Stimulated activated CD4-positive, alpha-beta T cell treated with anti-CD3 and anti-CD28 coated beads, Interleukin-12 subunit alpha, Interleukin-12 subunit beta, amount 100 ng/mL, for 48 hours (primary cell): ENCODE data around the gene DNMBP.
A peak's percentile ranks its signal among the peaks of the same experiment; 100 is the strongest.

Experiments used
- DNase-seq, 3 donors: peaks; one replicate each; pipeline ENCODE4 v3.0.0-alpha.2; 2020; ENCODE audit warnings: low read depth in 2 of 3, low spot score in 1 of 3

Gene DNMBP, protein sequence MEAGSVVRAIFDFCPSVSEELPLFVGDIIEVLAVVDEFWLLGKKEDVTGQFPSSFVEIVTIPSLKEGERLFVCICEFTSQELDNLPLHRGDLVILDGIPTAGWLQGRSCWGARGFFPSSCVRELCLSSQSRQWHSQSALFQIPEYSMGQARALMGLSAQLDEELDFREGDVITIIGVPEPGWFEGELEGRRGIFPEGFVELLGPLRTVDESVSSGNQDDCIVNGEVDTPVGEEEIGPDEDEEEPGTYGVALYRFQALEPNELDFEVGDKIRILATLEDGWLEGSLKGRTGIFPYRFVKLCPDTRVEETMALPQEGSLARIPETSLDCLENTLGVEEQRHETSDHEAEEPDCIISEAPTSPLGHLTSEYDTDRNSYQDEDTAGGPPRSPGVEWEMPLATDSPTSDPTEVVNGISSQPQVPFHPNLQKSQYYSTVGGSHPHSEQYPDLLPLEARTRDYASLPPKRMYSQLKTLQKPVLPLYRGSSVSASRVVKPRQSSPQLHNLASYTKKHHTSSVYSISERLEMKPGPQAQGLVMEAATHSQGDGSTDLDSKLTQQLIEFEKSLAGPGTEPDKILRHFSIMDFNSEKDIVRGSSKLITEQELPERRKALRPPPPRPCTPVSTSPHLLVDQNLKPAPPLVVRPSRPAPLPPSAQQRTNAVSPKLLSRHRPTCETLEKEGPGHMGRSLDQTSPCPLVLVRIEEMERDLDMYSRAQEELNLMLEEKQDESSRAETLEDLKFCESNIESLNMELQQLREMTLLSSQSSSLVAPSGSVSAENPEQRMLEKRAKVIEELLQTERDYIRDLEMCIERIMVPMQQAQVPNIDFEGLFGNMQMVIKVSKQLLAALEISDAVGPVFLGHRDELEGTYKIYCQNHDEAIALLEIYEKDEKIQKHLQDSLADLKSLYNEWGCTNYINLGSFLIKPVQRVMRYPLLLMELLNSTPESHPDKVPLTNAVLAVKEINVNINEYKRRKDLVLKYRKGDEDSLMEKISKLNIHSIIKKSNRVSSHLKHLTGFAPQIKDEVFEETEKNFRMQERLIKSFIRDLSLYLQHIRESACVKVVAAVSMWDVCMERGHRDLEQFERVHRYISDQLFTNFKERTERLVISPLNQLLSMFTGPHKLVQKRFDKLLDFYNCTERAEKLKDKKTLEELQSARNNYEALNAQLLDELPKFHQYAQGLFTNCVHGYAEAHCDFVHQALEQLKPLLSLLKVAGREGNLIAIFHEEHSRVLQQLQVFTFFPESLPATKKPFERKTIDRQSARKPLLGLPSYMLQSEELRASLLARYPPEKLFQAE (N-terminal part only)

DNA sequence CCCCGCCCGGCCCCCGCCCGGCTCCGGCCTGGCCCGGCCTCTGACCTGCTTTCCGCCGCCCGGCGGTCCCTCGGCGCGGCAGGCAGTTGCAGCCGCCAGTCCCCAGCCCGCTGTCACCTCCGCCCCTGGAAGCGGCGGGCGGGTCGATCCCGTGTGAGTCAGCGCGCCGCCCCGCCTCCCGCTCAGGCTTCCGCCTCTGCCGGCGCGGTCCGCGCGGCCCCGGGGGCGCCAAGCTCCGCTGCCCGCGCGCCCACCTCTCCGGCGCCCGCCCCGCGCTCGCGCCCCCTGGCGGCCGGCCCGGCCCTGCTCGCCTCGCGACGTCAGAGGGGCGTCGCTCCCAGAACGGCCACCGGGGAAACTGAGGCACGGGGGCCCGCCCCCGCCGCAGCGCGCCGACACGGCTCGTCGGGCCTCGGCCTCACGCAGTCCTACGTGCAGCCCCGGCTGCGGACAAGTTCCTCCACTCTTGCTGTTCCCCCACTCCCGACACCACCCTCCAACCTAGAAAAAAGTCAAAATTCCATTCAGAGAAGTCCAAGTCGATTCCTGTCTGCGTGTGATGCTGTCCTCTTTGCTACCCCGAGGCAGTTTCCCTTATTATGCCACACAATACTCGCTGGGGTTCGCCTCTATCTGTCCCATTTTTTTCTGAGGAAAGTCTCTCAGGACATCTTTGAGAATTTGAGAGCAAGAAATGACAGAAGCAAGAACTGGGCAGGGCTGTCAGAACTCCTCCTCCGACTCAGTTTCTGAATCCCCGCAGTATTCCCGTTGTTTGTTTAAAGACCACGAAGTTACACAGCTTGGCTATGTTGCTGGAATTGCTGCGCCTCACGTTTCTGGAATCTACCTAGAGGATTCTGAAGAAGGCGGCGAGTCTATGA, at the start of gene DNMBP:
TSS of gene DNMBP (minus strand) at position 155 of the 884 bp plus-strand sequence. CDS start 37,823 bp downstream, outside the sequence.
- DNase-seq: peak; percentile 51 to 79 (median 56)

DNA sequence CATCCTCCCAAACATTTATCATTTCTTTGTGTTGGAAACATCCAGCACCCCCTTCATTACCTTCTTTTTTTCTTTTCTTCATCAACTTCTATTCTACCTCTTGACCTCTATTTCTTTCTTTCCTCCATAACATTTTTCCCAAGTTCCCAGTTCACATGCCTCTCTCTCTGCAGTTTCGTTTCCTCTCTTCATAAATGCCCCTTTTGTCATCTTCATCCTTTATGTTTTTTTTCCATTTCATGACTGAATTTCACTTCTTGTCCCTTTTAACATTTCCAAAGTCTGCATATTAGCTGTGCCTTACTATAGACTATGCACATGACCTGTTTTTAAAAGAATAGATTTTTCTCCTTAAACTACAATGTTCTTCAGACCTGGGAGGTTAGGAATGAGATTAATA, 48.2 kb upstream of the DNMBP start:
- no peak for DNase-seq

DNA sequence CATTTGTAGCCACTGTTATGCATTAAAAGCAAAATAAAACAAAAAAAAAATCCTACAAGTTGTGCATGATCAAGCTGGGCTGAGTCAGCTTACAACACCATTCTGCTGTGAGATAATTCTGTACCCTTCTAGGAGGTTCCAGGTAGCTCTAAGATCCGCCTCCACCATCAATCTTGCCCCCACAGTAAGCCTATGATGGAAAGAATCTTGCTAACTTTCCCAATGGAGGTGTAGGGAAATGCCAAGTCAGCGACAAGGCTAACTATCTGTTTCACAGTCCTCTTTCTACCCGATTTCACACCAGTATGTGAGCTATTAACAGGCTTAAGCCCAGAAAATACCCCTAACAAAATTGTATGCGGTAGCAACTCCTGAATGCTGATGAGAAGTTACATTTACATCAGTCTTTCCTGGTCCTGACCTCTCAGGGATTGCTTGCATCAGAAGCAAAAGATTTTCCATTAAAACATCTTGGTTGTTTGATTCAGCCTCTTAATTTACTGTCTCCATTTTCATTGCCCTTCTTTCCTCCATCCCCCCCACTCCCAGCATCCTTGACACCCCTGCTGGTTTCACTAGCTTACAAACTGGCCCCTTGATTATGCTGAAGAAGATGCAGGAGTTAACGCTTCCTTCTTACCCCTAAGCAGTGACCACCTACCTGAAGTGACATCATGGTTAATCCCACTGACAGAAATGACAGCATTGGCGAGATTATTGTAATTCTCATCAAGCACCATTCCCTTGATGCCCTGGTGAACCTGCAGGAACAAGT, 44.1 kb upstream of the DNMBP start:
- no peak for DNase-seq

DNA sequence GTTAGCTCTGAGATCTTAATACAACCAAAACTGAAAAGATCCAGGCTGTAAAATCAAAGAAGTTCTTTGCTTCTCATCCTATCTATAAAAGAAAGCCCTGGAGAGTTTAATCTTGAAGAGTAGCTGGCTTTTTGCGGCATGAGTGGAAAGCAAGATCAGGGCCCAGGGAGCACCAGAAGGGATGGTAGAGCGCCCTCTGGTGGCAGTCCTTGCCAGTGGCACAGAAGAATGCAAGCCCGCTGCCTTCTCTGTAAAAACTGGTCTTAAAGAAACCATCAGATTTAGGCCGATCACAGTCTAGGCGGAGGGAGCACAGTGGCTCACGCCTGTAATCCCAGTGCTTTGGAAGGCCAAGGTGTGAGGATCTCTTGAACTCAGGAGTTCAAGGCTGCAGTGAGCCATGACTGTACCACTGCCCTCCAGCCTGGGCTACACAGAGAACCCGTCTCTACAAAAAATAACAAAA, 36.3 kb upstream of the DNMBP start:
- peak; percentile 71 to 81 (median 77) for DNase-seq

DNA sequence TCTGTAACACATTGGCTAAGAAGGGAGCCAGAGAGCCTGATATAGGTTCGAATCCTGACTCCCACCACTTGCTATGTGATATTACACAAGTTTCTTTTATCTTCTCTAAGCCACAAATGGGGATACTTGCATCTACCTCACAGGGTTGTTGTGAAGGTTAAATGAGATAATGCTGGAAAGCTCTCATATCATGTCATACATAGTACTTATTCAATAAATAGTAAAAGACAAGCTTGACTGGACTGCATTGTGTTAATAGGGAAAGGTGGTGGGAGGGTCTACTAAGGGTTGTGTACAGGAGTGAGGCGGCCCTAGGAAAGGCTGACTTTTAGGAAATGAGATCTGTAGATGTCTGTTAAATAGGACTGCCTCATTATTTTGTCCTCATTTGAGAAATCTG, 35.8 kb upstream of the DNMBP start:
- no peak for DNase-seq

DNA sequence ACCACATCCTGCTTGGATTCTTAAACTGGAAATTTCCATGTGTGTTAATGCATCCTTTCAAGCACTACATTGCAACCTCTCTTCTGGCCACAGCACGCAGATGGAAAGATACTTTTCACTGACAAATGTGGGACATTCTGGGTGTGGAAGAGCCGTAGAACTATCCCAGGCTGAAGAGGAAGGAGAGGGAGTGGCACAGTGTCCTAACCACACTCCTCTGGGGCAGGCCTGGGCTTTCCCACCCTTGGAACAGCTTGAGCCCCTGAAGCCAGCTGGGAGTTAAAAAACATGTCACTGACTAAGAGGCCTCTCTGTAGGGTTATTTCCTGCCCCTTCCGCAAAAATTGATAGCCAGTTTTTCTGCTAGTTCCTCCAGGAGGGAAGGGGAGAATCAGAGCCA, 34.0 kb upstream of the DNMBP start:
- no peak for DNase-seq

DNA sequence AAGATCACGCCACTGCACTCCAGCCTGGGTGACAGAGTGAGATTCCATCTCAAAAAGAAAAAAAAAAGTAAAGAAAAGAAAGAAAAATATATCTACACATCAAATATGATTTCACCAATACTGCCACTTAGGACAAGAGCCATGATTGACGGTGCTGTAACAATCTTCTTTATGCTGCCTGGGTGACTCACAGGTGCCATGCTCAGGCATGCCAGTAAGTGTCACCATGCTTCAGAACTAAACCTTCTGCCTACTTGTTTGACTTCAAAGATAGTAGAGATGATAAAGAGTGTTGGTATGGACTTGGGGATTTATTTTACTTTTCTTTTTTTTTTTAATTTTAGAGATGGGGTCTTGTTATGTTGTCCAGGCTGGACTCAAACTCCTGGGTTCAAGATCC, 33.6 kb upstream of the DNMBP start:
- no peak for DNase-seq

DNA sequence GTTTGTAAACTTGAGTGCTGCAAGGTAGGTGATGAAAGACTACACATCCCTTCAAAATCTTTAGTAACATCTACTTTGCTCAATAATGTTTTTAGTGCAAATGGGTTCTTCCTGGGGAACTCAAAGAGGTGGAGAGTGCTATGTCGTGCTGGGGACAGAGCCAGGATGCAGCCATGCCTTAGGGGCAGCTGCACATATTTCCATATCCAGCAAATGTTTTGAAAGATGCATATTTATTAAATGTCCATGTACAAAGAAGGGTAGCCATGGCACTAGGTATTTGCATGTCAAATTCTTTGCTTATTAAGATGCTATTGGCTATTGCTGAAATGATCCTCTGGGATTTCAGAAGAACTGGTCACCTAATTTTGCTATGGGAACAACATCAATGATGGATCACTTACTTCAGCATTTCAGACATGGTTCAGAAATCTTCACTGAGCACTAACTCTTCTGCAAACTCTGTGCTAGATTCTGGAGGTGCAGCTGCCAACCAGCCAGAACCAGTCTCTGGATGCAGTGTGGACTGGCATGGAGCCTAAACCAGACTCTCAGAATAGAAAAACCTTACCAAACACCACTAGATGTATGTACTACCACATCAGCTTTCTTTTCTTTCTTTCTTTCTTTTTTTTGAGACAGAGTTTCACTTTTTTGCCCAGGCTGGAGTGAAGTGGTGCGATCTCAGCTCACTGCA, 31.7 kb upstream of the DNMBP start:
- DNase-seq: no peak

DNA sequence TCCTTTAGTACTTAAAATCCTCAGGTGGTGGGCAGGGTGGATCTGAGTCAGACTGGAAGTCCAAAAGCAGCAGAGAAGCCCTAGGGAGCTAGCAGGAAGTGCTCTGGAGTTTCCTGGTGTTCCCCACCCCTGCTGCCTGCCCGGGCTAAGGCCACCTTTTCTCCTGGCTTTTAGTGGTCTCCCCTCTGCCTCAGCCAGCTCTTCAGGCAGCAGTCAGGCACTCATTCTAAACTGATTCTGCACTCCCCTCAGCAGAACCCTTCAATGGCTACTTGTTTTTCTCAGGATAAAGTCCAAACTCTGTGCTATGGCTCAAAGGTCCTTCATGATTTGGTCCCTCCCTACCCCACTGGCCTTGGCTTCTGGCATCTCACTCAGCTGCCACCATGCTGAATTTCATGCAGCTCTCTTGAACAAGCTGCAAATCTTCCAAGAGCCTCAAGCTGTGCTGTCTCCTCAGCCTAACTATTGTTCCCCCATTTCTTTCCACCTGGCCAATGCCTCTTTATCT, 28.9 kb upstream of the DNMBP start:
- no peak for DNase-seq

DNA sequence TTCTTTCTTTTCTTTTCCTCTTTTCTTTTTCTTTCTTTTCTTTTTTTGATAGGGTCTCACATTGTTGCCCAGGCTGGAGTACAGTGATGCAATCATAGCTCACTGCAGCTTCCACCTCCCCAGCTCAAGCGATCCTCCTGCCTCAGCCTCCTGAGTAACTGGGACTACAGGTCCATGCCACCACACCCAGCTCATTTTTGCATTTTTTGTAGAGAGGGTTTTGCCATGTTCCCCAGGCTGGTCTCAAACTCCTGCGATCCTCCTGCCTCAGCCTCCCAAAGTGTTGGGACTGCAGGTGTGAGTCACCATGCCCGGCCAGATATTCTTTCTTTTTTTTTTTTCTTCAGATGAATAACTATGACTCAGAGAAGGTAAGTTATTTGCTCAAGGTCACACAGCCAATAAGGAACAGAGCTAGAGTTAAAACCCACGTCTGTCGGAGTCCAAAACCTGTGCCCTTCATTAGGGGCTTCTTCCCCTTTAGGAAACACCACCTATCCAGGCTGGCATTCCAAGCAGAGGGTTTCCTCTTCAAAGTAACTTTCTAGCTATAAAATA, 28.1 kb upstream of the DNMBP start:
- DNase-seq: no peak

DNA sequence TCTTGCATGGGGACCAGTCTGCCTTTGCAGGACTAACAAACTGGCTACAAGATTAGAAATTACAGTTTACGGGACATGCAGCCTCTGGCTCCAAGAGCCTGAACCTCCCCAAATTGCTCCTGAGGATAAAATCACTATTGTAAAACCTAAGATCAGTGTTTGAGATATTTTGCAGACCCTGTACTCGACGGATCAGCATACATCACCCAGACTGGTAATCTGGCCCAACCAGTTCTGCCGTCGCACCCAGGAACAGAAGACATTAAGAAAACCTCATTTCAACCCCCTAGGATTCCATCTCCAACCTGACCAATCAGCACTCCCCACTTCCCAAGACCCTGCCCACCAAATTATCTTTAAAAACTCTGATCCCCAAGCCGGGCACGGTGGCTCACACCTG, 27.1 kb upstream of the DNMBP start:
- DNase-seq: no peak

DNA sequence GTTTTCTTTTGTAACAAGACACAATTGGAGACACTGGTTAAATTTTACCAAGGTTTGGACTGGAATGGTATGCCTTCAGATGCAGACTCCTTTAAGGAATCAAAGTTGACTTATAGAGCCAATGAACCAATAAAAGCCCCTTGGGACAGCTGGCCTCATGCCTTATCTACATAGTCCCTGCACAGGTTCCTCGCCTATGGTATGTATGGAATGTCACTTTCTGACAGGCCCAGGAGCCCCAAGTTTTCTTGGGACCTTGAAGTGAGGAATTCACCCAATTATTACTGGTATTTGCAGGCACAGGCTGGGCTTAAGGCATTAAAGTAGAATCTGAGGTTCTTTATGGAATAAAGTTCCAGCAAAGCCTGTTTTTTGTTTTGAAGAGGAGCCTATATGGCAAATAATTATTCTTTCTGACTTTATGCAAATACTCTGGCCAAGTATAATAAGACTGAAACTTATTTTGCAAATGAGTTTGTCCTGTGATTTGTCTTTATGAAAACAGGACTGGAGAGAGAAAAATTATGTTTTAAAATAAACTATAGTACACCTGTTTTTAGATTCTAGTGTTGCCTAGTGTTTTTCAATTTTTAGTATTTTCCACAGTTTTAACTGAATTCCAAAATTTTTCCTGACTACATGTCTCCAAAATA, 24.1 kb upstream of the DNMBP start:
- DNase-seq: no peak

DNA sequence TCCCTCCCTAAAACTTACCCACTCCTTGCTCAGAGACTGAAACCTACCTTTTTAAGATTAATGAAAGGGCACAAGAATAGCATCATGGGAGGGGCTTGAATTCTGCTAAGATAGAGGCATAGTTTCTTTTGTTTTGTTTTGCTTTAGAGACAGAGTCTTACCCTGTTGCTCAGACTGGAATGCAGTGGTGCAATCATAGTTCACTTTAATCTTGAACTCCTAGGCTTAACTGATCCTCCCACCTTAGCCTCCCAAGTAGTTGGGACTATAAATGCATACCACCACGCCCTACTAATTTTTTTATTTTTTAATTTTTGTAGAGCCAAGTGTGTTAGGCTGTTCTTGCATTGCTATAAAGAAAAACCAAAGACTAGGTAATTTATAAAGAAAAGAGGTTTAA, 17.7 kb upstream of the DNMBP start:
- DNase-seq: no peak

DNA sequence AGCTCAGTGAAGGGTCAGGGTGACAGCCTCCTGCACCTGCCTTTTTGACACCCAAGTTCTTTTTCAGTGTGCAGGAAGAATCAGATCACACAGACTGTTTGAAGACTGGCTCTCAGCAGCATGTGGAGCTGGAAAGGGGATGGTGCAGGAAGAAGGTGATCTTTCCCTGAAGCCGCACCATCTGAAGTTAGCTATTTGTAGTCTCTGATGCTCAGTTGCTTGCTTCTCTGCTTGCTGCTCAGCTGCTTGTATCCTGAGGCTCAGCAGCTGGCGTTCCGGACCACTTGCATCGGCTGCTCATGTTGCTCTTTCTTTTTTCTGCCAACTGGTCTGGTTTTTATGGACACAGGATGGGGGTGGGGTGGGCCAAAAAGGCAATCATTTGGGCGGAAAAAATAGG, 15.8 kb upstream of the DNMBP start:
- DNase-seq: no peak

DNA sequence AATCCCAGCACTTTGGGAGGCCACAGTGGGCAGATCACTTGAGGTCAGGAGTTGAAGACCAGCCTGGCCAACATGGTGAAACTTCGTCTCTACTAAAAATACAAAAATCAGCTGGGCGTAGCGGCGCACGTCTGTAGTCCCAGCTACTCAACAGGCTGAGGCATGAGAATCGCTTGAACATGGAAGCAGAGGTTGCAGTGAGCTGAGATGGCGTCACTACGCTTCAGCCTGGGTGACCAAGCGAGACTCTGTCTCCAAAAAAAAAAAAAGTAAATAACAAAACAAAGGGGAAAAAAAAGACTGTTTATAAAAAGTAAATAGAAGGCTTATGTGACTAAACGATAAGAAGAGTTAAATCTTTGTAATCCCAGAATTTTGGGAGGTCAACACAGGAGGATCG, 15.0 kb upstream of the DNMBP start:
- DNase-seq: no peak

DNA sequence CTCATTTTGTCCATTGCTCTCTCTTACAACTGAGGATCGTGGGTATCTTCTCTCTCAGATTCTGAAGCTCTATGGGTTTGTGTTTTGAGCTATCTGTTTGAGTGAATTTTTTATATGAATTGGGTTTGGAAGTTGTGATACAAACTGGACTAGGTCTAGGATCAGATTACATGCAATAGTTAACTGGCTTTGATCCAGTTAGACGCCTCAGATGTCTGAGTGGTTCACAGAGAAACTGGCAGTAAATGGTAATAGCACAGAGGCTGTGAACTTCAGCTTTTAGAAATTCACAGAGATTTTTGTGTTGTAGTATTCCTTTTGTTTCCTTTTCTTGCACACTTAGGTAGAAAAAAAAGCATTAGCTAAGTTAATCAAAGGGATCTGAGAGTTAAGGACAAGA, 12.7 kb upstream of the DNMBP start:
- no peak for DNase-seq

DNA sequence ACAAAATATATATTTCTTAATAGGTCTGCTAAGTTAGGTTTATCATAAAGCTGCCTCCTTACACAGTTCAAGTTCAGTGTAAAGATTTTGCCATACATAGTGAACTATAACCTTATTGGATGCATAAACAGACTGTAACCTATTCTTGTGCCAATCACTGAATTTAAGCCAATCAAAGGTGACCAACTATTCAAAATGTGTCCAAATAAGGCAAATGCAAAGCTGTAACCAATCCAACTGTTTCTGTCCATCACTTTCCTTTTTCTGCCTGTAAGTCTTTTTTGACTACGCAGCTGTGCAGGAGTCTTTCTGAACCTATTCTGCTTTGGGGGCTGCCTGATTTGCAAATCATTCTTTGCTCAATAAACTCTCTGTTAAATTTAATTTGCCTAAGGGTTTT, 11.6 kb upstream of the DNMBP start:
- DNase-seq: no peak

DNA sequence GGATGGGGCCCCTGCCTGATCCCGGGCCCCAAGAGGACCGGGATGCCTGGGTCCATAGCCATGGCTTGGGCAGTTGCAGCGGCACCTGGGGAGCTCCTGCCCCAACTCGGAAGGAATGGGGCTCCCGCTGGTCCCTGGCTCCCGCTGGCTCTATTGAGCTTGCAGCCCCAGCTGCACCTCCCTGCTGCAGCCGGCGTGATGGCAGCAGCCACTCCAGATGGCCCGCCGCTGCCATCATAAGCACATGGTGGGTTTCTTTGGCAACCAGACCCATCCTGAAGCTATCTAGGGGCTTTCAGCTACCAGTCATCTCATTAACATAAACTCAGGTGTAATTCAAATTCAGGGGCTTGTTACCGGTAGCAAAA, 11.1 kb upstream of the DNMBP start:
- no peak for DNase-seq
